Body of pancreas (tissue), 4 donors: ENCODE measurements around the gene ABCG2. TPM values are rescaled to one million over a fixed set of nuclear protein-coding genes. Genes with fewer than 3 reads are reported as not detected.

ENCODE experiments used
- ATAC-seq: fragments of 150-250 bp; one replicate; pipeline ENCODE4 v1.9.1; 2016
- DNase-seq, 4 donors: peaks; one replicate each; pipeline ENCODE4 v3.0.0-alpha.2; 2019
- H3K27ac ChIP-seq, 4 donors: fragments of 200-600 bp; sonication (generic); 1 replicate in 3 of 4; 2 replicates in 1 of 4; pipeline versions ENCODE4 v1.5.1 to v1.6.1; 2016 to 2019; ENCODE audit warnings: mild to moderate bottlenecking in 1 of 4, mixed read lengths in 1 of 4, moderate library complexity in 1 of 4
- H3K27me3 ChIP-seq, 2 donors: fragments of 200-600 bp; sonication (generic); one replicate each; pipeline ENCODE4 v1.6.0; 2016; ENCODE audit warnings: mild to moderate bottlenecking in 1 of 2
- H3K36me3 ChIP-seq, 2 donors: fragments of 200-600 bp; sonication (generic); replicated peaks in 1 of 2; 2 replicates each; pipeline ENCODE4 v1.5.1; 2016; ENCODE audit warnings: low read depth in 2 of 2; ENCODE audit not compliant: insufficient read depth in 1 of 2
- H3K4me1 ChIP-seq: fragments of 200-600 bp; sonication (generic); one replicate; pipeline ENCODE4 v1.6.0; 2016
- H3K4me3 ChIP-seq, 2 donors: fragments of 200-600 bp; sonication (generic); 1 replicate in 1 of 2; 2 replicates in 1 of 2; pipeline ENCODE4 v1.5.1; 2016 to 2019
- H3K9me3 ChIP-seq, 3 donors: fragments of 200-600 bp; sonication (generic); 1 replicate in 2 of 3; 2 replicates in 1 of 3; pipeline ENCODE4 v1.5.1; 2016
- POLR2A ChIP-seq, 3 donors: fragments of 450-650 bp; IDR thresholded peaks; one replicate each; pipeline ENCODE4 v1.6.1; 2016; ENCODE audit warnings: antibody characterized with exemption in 3 of 3, mild to moderate bottlenecking in 2 of 3
- WGBS, 2 donors: methylation state at CpG; one replicate each; pipeline ENCODE4 v1.1.5; 2017; 5-methylcytosine and 5-hydroxymethylcytosine counted together
- intact Hi-C: fragments of 100-400 bp; cut with DNase I; formaldehyde crosslinking; loops from one replicate; pipeline ENCODE4 v1.15.1; 2023
- total RNA-seq, 2 donors: library from RNA; depleted of rRNA; stranded (reverse); fragments of >200 nt; gene quantifications; one replicate each; pipeline ENCODE4 v1.1.0, GENCODE V29; 2016
- TF ChIP-seq, protein P1 (sequence below), 7 experiments: fragments of 450-650 bp in 4 of 7; fragments of 200-600 bp in 3 of 7; sonication (generic) in 3 of 7; IDR thresholded peaks; one replicate each; pipeline ENCODE4 v1.5.1; 2016 to 2019; ENCODE audit warnings: antibody characterized with exemption in 7 of 7

The ABCG2 gene
- total RNA-seq, 2 donors from 2014 or later, result 0.66 to 2.1 TPM

DNA sequence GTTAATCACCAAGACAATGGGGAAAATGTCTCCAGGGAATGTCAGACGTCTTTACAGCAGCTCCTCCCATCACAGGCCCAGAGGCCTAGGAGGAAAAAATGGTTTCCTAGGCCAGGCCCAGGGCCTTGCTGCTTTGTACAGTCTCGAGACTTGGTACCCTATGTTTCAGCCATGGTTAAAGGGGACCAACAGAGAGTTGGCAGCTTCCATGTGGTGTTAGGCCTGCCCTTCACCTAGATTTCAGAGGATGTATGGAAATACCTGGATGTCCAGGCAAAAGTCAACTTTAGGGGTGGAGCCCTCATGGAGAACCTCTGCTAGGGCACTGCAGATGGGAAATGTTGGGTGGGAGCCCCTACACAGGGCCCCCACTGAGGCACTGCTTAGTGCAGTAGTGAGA is 38.5 kb downstream of the ABCG2 start:
- ATAC-seq (no peak), DNase-seq (no peak)
- Histone ChIP-seq H3K4me1 (no peaks in the 10 kb centered on the region), H3K36me3 (no peaks in the 10 kb centered on the region), H3K9me3 (peaks cover 0 to 12% (median 0%) of the 10 kb centered on the region in 3 donors), H3K4me3 (no peak overlapping the region), H3K27me3 (no peaks in the 10 kb centered on the region), H3K27ac (no peak overlapping the region)
- no peak for TF ChIP-seq POLR2A (IDR thresholded peaks at IDR 0.05)
- TF ChIP-seq, protein P1, sequence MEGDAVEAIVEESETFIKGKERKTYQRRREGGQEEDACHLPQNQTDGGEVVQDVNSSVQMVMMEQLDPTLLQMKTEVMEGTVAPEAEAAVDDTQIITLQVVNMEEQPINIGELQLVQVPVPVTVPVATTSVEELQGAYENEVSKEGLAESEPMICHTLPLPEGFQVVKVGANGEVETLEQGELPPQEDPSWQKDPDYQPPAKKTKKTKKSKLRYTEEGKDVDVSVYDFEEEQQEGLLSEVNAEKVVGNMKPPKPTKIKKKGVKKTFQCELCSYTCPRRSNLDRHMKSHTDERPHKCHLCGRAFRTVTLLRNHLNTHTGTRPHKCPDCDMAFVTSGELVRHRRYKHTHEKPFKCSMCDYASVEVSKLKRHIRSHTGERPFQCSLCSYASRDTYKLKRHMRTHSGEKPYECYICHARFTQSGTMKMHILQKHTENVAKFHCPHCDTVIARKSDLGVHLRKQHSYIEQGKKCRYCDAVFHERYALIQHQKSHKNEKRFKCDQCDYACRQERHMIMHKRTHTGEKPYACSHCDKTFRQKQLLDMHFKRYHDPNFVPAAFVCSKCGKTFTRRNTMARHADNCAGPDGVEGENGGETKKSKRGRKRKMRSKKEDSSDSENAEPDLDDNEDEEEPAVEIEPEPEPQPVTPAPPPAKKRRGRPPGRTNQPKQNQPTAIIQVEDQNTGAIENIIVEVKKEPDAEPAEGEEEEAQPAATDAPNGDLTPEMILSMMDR (IDR thresholded peaks at IDR 0.05), result no peak
- WGBS, 2 donors, result 71 to 89% methylated on average over 2 of the region's 2 CpGs
- intact Hi-C loops, result no loop called here

DNA sequence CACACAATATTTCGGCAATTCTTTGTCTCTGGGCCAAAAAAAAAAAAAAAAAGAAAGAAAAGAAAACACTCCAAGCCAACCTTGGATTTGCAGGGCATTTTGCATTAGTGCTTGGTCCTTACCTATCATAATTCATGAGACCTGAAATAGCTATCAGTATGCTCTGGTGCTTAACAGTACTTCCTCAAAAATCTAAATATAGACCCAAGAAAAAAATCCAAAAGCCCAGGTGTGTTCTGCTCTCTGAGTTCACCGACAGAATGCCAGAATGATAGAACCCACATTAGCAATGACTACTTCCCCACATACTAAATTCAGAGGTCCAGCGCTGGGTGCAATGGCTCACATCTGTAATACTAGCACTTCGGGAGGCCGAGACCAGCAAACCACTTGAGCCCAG is 42.9 kb downstream of the ABCG2 start:
- WGBS, 2 donors, result 36 to 57% methylated on average over 5 of the region's 5 CpGs
- H3K9me3 ChIP-seq, result peaks cover 0 to 12% (median 0%) of the 10 kb centered on the region in 3 donors
- no peak for TF ChIP-seq POLR2A (IDR thresholded peaks at IDR 0.05)
- TF ChIP-seq, protein P1 (IDR thresholded peaks at IDR 0.05), result no peak
- H3K4me3 ChIP-seq, result no peak overlapping the region
- ATAC-seq (no peak), DNase-seq (no peak)
- peaks cover 4% of the 10 kb centered on the region for H3K4me1 ChIP-seq
- no peaks in the 10 kb centered on the region for H3K27me3 ChIP-seq
- no peaks in the 10 kb centered on the region for H3K36me3 ChIP-seq
- no peak overlapping the region for H3K27ac ChIP-seq
- intact Hi-C loops, result no loop called here

DNA sequence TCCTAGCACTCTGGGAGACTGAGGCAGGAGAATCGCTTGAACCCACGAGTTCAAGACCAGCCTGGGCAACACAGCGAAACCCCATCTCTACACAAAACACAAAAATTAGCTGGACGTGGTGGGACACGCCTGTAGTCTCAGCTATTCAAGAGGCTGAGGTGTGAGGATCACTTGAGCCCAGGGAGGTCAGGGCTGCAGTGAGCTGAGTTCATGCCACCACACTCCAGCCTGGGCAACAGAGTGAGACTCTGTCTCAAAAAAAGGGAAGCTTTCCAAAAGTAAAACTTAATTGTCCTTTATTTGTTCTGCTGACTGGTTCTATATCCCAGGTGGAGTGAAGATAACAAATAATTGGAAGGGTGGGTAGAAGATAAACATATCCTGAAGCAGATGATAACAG is 45.6 kb downstream of the ABCG2 start:
- Histone ChIP-seq H3K9me3 (no peaks in the 10 kb centered on the region), H3K4me1 (peaks cover 20% of the 10 kb centered on the region), H3K36me3 (no peaks in the 10 kb centered on the region), H3K27me3 (no peaks in the 10 kb centered on the region), H3K27ac (no peak overlapping the region), H3K4me3 (no peak overlapping the region)
- no peak for DNase-seq
- no peak for ATAC-seq
- intact Hi-C loops, result no loop called here
- 89 to 95% methylated on average over 5 of the region's 5 CpGs for WGBS, 2 donors
- TF ChIP-seq, protein P1 (IDR thresholded peaks at IDR 0.05), result no peak
- no peak for TF ChIP-seq POLR2A (IDR thresholded peaks at IDR 0.05)

DNA sequence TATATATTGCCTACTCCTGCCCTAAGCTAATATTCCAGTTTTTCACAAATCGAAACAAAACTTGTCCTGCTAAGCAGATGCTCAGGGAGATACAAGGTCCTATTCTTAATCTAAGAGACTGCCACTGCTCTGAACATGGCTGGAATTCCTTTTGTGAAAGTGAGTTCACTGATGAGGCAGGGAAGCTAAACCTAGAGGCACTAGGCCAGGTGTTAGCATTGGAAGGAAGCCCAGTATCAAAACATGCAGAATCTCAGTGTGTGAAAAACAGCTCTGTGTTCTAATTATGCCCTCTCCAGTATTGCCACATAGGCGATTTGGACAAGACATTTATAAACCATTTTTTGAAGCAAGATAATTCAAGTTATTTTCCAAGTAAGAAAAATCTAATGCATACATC is 47.6 kb downstream of the ABCG2 start:
- Histone ChIP-seq H3K4me1 (peaks cover 26% of the 10 kb centered on the region), H3K9me3 (no peaks in the 10 kb centered on the region), H3K36me3 (no peaks in the 10 kb centered on the region), H3K27me3 (no peaks in the 10 kb centered on the region), H3K4me3 (no peak overlapping the region), H3K27ac (no peak overlapping the region)
- ATAC-seq (no peak), DNase-seq (peak in 2 of 4 donors; percentile 8 to 26)
- no peak for TF ChIP-seq POLR2A (IDR thresholded peaks at IDR 0.05)
- TF ChIP-seq, protein P1 (IDR thresholded peaks at IDR 0.05), result no peak
- WGBS, 2 donors, result 34 to 54% methylated on average over 2 of the region's 2 CpGs
- intact Hi-C loops, result no loop called here

DNA sequence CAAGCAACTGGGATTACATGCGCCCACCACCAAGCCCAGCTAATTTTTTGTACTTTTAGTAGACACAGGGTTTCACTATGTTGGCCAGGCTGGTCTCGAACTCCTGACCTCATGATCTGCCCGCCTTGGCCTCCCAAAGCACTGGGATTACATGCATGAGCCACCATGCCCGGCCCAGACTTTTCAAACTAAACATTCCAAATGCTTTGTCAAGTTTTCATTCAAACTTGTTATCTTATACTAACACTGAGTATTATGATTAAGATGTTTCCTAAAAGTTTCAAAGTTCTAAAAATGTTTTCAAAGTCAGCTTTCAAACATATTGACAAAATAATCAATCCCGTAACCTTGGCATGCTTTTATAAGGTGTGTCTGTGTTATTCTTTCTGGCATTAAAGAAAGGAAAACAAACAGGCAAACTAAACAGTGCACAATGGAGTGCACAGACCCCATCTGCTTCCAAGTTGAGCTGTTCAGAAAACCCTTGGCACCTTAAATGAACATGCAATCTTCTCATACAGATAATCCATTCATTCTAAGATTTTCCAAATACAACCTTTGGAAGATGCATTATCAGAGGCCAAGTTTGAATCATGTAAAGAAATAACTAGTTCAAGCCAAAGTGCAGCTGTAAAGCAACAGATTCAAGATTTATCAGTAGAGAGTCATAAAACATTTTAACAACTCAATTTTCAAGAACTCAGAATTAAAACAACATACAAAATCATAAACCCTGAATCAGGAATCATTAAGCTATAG is 49.1 kb downstream of the ABCG2 start:
- no peaks in the 10 kb centered on the region for H3K36me3 ChIP-seq
- H3K27ac ChIP-seq, result no peak overlapping the region
- H3K27me3 ChIP-seq, result no peaks in the 10 kb centered on the region
- no peaks in the 10 kb centered on the region for H3K9me3 ChIP-seq
- intact Hi-C loops, result no loop called here
- ATAC-seq, result no peak
- no peak overlapping the region for H3K4me3 ChIP-seq
- 47 to 57% methylated on average over 5 of the region's 5 CpGs for WGBS, 2 donors
- TF ChIP-seq POLR2A (IDR thresholded peaks at IDR 0.05), result no peak
- TF ChIP-seq, protein P1 (IDR thresholded peaks at IDR 0.05), result no peak
- no peak for DNase-seq
- peaks cover 26% of the 10 kb centered on the region for H3K4me1 ChIP-seq
